NCI-H226 (cell line): ENCODE measurements around the gene TNFSF8.

Experiments
- DNase-seq: peaks from one replicate; pipeline ENCODE4 v3.0.0-alpha.2; 2015

TNFSF8 gene

GRCh38 chr9:114935119-114935518, 4.7 kb upstream of the TNFSF8 start:
- DNase-seq: no peak

- no peak for DNase-seq
Measured at GRCh38 chr9:114932502-114932901, 2.1 kb upstream of the TNFSF8 start.

GRCh38 chr9:114931407-114931806, 1.0 kb upstream of the TNFSF8 start:
- DNase-seq: no peak

GRCh38 chr9:114929201-114929600, 1.2 kb downstream of the TNFSF8 start:
- no peak for DNase-seq

GRCh38 chr9:114928671-114929070, 1.7 kb downstream of the TNFSF8 start:
- DNase-seq: no peak

- no peak for DNase-seq
Measured at GRCh38 chr9:114928136-114928535, 2.3 kb downstream of the TNFSF8 start.

- no peak for DNase-seq
Measured at GRCh38 chr9:114925672-114926071, 4.7 kb downstream of the TNFSF8 start.

GRCh38 chr9:114925039-114925438, 5.4 kb downstream of the TNFSF8 start:
- no peak for DNase-seq

GRCh38 chr9:114924327-114924726, 6.1 kb downstream of the TNFSF8 start:
- DNase-seq: no peak

GRCh38 chr9:114923918-114924317, 6.5 kb downstream of the TNFSF8 start:
- no peak for DNase-seq

- peak; percentile 16 for DNase-seq
Measured at GRCh38 chr9:114921171-114921570, 9.2 kb downstream of the TNFSF8 start.

GRCh38 chr9:114919611-114920010, 10.8 kb downstream of the TNFSF8 start:
- no peak for DNase-seq

- no peak for DNase-seq
Measured at GRCh38 chr9:114916481-114916880, 13.9 kb downstream of the TNFSF8 start.

GRCh38 chr9:114914139-114914538, 16.3 kb downstream of the TNFSF8 start:
- DNase-seq: no peak

- DNase-seq: no peak
Measured at GRCh38 chr9:114913656-114914055, 16.7 kb downstream of the TNFSF8 start.

GRCh38 chr9:114913217-114913616, 17.2 kb downstream of the TNFSF8 start:
- DNase-seq: no peak

GRCh38 chr9:114911167-114911821, 19.1 kb downstream of the TNFSF8 start:
- DNase-seq: no peak

GRCh38 chr9:114910541-114910940, 19.9 kb downstream of the TNFSF8 start:
- DNase-seq: no peak

- no peak for DNase-seq
Measured at GRCh38 chr9:114909661-114910060, 20.7 kb downstream of the TNFSF8 start.

- peak; percentile 16 for DNase-seq
Measured at GRCh38 chr9:114908805-114909448, 21.5 kb downstream of the TNFSF8 start.

- DNase-seq: peak; percentile 89
Measured at GRCh38 chr9:114908104-114908622, 22.2 kb downstream of the TNFSF8 start.

GRCh38 chr9:114906922-114907571, 23.3 kb downstream of the TNFSF8 start:
- peak; percentile 54 for DNase-seq

GRCh38 chr9:114905170-114905940, 25.0 kb downstream of the TNFSF8 start:
- no peak for DNase-seq
